ENCODE measurements around the gene GEMIN2. TPM values are rescaled to one million over a fixed set of nuclear protein-coding genes. Genes with fewer than 3 reads are reported as not detected.
A peak's percentile ranks its signal among the peaks of the same experiment; 100 is the strongest.
"Not testable (repeated sequence)": the region's sequence is repeated elsewhere in the genome, so short reads cannot be mapped to it uniquely, and the experiment has no call there.

GEMIN2 gene
- polyA plus RNA-seq, 2 of the 4 experiments (the other 2 are of a cell fraction), result 30.6 to 67.8 TPM

DNA sequence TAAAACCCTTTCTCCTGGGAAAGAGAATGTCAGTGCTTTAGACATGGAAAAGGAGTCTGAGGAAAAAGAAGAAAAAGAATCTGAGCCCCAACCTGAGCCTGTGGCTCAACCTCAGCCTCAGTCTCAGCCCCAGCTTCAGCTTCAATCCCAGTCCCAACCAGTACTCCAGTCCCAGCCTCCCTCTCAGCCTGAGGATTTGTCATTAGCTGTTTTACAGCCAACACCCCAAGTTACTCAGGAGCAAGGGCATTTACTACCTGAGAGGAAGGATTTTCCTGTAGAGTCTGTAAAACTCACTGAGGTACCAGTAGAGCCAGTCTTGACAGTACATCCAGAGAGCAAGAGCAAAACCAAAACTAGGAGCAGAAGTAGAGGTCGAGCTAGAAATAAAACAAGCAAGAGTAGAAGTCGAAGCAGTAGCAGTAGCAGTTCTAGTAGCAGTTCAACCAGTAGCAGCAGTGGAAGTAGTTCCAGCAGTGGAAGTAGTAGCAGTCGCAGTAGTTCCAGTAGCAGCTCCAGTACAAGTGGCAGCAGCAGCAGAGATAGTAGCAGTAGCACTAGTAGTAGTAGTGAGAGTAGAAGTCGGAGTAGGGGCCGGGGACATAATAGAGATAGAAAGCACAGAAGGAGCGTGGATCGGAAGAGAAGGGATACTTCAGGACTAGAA, 67.0 kb downstream of the GEMIN2 start:
- TF ChIP-seq, protein P1, sequence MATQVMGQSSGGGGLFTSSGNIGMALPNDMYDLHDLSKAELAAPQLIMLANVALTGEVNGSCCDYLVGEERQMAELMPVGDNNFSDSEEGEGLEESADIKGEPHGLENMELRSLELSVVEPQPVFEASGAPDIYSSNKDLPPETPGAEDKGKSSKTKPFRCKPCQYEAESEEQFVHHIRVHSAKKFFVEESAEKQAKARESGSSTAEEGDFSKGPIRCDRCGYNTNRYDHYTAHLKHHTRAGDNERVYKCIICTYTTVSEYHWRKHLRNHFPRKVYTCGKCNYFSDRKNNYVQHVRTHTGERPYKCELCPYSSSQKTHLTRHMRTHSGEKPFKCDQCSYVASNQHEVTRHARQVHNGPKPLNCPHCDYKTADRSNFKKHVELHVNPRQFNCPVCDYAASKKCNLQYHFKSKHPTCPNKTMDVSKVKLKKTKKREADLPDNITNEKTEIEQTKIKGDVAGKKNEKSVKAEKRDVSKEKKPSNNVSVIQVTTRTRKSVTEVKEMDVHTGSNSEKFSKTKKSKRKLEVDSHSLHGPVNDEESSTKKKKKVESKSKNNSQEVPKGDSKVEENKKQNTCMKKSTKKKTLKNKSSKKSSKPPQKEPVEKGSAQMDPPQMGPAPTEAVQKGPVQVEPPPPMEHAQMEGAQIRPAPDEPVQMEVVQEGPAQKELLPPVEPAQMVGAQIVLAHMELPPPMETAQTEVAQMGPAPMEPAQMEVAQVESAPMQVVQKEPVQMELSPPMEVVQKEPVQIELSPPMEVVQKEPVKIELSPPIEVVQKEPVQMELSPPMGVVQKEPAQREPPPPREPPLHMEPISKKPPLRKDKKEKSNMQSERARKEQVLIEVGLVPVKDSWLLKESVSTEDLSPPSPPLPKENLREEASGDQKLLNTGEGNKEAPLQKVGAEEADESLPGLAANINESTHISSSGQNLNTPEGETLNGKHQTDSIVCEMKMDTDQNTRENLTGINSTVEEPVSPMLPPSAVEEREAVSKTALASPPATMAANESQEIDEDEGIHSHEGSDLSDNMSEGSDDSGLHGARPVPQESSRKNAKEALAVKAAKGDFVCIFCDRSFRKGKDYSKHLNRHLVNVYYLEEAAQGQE (IDR thresholded peaks at IDR 0.05), result no peak
- no peak for TF ChIP-seq RARB (CRISPR knock-in tag; IDR thresholded peaks at IDR 0.05)
- TF ChIP-seq CBX2 (IDR thresholded peaks at IDR 0.05; ENCODE audit: borderline replicate concordance, low read depth), result no peak
- peak; percentile 62; the same call in 1 of the 2 replicates for TF ChIP-seq POLR2AphosphoS2 (conservative IDR thresholded peaks at IDR 0.05; ENCODE audit: low read length)
- TF ChIP-seq, protein P2, sequence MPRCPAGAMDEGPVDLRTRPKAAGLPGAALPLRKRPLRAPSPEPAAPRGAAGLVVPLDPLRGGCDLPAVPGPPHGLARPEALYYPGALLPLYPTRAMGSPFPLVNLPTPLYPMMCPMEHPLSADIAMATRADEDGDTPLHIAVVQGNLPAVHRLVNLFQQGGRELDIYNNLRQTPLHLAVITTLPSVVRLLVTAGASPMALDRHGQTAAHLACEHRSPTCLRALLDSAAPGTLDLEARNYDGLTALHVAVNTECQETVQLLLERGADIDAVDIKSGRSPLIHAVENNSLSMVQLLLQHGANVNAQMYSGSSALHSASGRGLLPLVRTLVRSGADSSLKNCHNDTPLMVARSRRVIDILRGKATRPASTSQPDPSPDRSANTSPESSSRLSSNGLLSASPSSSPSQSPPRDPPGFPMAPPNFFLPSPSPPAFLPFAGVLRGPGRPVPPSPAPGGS (IDR thresholded peaks at IDR 0.05), result no peak

DNA sequence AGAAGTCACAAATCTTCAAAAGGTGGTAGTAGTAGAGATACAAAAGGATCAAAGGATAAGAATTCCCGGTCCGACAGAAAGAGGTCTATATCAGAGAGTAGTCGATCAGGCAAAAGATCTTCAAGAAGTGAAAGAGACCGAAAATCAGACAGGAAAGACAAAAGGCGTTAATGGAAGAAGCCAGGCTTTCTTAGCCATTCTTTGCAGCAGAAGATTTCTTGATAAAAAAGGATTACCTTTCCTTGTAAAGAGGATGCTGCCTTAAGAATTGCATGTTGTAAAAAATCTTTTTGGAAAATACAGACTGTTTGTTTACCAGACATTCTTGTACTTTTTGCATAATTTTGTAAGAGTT, 67.5 kb downstream of the GEMIN2 start:
- H3K9me3 ChIP-seq, result no peaks in the 10 kb centered on the region
- DNase-seq (ENCODE audit: low read depth in 1 of 2, low spot score in 1 of 2) (no peak), ATAC-seq (no peak), FAIRE-seq (no peak)
- ChIA-PET CTCF (no interaction called here), POLR2A (no interaction called here)
- H3K4me1 ChIP-seq, result peaks cover 30% of the 10 kb centered on the region
- no peak overlapping the region for H3K4me2 ChIP-seq
- TF ChIP-seq CBX2 (IDR thresholded peaks at IDR 0.05; ENCODE audit: borderline replicate concordance, low read depth), result no peak
- TF ChIP-seq, protein P3, sequence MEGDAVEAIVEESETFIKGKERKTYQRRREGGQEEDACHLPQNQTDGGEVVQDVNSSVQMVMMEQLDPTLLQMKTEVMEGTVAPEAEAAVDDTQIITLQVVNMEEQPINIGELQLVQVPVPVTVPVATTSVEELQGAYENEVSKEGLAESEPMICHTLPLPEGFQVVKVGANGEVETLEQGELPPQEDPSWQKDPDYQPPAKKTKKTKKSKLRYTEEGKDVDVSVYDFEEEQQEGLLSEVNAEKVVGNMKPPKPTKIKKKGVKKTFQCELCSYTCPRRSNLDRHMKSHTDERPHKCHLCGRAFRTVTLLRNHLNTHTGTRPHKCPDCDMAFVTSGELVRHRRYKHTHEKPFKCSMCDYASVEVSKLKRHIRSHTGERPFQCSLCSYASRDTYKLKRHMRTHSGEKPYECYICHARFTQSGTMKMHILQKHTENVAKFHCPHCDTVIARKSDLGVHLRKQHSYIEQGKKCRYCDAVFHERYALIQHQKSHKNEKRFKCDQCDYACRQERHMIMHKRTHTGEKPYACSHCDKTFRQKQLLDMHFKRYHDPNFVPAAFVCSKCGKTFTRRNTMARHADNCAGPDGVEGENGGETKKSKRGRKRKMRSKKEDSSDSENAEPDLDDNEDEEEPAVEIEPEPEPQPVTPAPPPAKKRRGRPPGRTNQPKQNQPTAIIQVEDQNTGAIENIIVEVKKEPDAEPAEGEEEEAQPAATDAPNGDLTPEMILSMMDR (IDR thresholded peaks at IDR 0.05), result no peak
- 83% methylated on average over 5 of the region's 5 CpGs for WGBS (ENCODE audit: missing lambda C conversion rate)
- no peak overlapping the region for H3K4me3 ChIP-seq
- no peak overlapping the region for H3K27ac ChIP-seq

More for the DNA sequence above, 67.0 kb downstream of the GEMIN2 start:
- FAIRE-seq (no peak), ATAC-seq (peak in 1 of 2 experiments; percentile 8; a peak in 1 of 6 replicates), DNase-seq (ENCODE audit: low read depth in 1 of 2, low spot score in 1 of 2) (no peak)
- Histone ChIP-seq H3K9me3 (no peaks in the 10 kb centered on the region), H3K4me1 (peaks cover 35% of the 10 kb centered on the region), H3K4me3 (no peak overlapping the region), H3K4me2 (no peak overlapping the region), H3K27ac (no peak overlapping the region)
- 89% methylated on average over 7 of the region's 7 CpGs for WGBS (ENCODE audit: missing lambda C conversion rate)
- CTCF ChIA-PET, result interaction anchor here (1.1 kb wide), 1 partner anchor 74 kb away, joined by 3 read pairs; no protein-coding TSS in a partner anchor
- POLR2A ChIA-PET, result interaction anchor here (1.2 kb wide), 1 partner anchor 11 kb away, joined by 8 read pairs; the partner anchor contains the start of gene TRAPPC6B

DNA sequence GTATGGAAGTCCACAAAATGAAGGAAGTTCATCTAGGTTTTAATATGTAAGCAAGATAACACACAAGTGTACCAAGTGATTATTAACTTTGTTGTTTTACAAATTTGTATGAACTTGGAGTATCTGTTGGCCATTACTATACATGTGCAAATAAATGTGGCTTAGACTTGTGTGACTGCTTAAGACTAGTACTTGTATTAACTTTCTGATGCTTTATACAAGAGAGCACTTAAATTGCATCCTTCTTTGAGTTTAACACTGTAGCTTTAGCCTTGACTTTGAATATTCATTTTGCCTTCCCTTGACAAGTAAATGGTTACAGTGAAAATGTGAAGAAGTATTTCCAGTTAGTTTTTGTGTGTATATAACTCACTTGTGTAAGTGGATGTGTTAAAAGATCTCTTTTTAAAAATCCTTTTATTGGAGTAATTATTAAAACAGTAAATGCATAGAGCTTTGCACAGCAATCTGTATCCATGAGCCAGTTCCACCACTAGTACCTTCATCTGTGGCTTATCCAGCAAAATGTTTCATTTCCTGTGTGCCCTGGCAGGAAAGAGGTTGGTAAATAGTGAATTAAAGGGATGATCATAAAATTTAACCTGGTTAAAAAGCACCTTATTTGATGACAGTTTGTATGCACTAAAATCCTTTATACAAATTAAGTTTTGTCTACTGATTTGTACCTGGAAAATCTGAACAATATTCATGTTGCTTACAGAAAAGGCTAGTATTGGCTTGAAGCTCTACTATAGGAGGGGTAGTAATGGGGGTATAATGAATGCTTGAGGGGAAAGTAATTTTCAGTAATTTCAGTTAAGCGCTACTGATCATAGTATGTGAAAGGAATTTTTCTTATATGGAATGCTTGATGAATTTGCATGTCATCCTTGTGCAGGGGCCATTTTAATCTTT, 68.9 kb downstream of the GEMIN2 start:
- no peak for DNase-seq (ENCODE audit: low read depth in 1 of 2, low spot score in 1 of 2)
- CTCF ChIA-PET, result no interaction called here
- Histone ChIP-seq H3K4me3 (no peak overlapping the region), H3K27ac (no peak overlapping the region), H3K9me3 (no peaks in the 10 kb centered on the region), H3K4me1 (peaks cover 17% of the 10 kb centered on the region; the same call in 2 of the 3 replicates), H3K4me2 (no peak overlapping the region)
- ATAC-seq, result no peak
- WGBS (ENCODE audit: missing lambda C conversion rate), result 100% methylated on average over 1 of the region's 1 CpG
- POLR2A ChIA-PET, result interaction anchor here (0.7 to 1.5 kb wide), 2 partner anchors 7 to 13 kb away, joined by 3 to 6 read pairs; partner anchors contain the start of gene TRAPPC6B
- TF ChIP-seq RNF2 (IDR thresholded peaks at IDR 0.05; ENCODE audit: borderline replicate concordance, low read depth), result no peak
- no peak for TF ChIP-seq RAD21 (conservative IDR thresholded peaks at IDR 0.05 in 1 of 2, IDR thresholded peaks at IDR 0.05 in 1 of 2)
- no peak for TF ChIP-seq SREBF2 (IDR thresholded peaks at IDR 0.05)
- peak; percentile 70; the same call in 1 of the 2 replicates for TF ChIP-seq HOXA7 (CRISPR knock-in tag; IDR thresholded peaks at IDR 0.05)
- TF ChIP-seq FOXS1 (CRISPR knock-in tag; IDR thresholded peaks at IDR 0.05), result no peak
- TF ChIP-seq, protein P4, sequence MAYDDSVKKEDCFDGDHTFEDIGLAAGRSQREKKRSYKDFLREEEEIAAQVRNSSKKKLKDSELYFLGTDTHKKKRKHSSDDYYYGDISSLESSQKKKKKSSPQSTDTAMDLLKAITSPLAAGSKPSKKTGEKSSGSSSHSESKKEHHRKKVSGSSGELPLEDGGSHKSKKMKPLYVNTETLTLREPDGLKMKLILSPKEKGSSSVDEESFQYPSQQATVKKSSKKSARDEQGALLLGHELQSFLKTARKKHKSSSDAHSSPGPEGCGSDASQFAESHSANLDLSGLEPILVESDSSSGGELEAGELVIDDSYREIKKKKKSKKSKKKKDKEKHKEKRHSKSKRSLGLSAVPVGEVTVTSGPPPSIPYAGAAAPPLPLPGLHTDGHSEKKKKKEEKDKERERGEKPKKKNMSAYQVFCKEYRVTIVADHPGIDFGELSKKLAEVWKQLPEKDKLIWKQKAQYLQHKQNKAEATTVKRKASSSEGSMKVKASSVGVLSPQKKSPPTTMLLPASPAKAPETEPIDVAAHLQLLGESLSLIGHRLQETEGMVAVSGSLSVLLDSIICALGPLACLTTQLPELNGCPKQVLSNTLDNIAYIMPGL (CRISPR knock-in tag; IDR thresholded peaks at IDR 0.05; ENCODE audit: borderline replicate concordance), result 0 out of 2 replicates have a peak, but pooled peaks have one; percentile 14
- no peak for FAIRE-seq

DNA sequence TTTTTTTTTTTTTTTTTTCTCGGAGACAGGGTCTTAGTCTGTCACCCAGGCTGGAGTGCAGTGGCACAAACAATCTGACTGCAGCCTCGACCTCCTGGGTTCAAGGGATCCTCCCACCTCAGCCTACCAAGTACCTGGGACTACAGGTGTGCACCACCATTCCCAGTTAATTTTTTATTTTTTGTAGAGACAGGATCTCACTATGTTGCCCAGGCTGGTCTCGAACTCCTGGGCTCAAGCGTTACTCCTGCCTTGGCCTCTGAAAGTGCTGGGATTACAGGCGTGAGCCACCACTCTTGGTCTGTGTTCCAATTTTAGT, 69.5 kb downstream of the GEMIN2 start:
- CTCF ChIA-PET, result not testable (repeated sequence)
- 90% methylated on average over 5 of the region's 5 CpGs for WGBS (ENCODE audit: missing lambda C conversion rate)

More for the DNA sequence above, 69.5 kb downstream of the GEMIN2 start:
- POLR2A ChIA-PET, result interaction anchor here (1.5 kb wide), 1 partner anchor 13 kb away, joined by 6 read pairs; the partner anchor contains the start of gene TRAPPC6B
- not testable (repeated sequence) for H3K9me3 ChIP-seq; DNase-seq (ENCODE audit: low read depth in 1 of 2, low spot score in 1 of 2); H3K4me2 ChIP-seq; H3K27ac ChIP-seq; ATAC-seq; H3K4me3 ChIP-seq; FAIRE-seq
- peaks cover 15% of the 10 kb centered on the region; the same call in 2 of the 3 replicates for H3K4me1 ChIP-seq
